CD4-positive, alpha-beta T cell treated with Interleukin-4 for 1 hour (primary cell): Measurements from ENCODE around the gene PRELP.
"Not testable (repeated sequence)": the region's sequence is repeated elsewhere in the genome, so short reads cannot be mapped to it uniquely, and the experiment has no call there.

Source experiments
- DNase-seq, 2 donors: peaks; one replicate each; pipeline ENCODE4 v3.0.0-alpha.2; 2020 to 2022

PRELP gene

DNA sequence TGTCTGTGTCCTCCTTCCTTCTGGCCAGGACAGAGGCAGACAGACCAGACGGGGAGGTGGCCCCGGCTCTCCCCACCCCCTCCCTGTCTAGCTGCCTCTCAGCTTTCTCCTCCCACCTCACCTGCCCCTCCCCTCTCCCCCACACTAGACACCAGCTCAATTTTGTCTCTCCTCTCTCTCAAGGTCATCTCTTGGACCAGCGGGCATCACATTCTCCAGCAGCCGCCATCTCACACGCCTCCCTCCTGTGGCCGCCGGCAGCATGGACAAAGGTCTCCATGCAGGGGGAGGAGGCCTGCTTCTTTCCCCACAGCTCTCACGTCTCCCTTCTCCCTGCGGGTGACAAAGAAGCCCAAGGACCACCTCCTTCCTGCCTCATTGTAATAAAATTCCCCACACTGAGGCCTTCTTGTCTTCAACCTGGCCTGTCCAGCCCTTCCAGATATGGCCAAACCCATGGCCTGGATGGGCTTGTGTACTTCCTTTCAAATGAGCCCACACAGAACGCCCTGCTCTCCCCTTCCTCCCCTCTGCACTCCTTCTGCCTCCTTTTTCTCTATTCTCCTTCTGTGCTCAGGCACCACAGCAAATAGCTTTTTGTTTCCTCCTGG, 33.0 kb downstream of the PRELP start:
- DNase-seq: no peak

DNA sequence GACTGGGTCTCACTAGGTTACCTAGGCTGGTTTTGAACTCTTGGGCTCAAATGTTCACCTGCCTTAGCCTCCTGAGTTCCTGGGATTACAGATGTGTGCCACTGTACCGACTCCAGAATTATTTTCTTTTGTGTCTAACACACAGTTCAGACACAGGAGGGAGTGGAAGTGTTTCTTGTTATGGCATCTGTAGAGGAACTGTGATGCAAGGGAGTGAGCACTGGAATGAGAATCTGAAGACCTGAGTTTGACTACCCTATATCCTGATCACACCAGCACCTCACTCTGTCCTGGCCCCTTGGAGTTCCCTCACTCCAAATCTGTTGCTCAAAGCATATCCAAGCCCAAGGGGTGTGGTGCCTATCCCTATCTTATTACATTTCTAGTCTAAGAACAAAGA, 33.5 kb downstream of the PRELP start:
- DNase-seq: no peak

- no peak for DNase-seq
Measured at GRCh38 chr1:203511513-203511912, 35.9 kb downstream of the PRELP start.

DNA sequence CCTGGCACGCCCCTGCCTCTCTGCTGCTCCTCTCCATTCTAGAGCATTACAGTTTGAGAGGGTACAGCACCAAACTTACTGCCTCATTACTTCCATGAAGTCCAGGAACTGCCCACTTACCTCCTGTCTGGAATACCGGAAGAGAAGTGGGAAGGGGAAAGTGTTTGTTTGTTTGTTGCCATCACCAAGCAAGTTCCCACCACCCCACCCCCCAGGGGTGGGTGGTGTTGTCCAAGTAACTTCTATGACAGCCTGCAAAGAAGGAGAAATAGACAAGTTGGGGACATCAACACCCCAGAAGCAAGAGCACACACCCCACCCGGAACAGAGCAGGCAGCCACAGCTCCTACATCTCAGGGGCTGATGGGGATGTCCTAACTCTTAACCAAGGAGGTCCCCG, 36.3 kb downstream of the PRELP start:
- DNase-seq: no peak

- no peak for DNase-seq
Measured at GRCh38 chr1:203512517-203512847, 36.9 kb downstream of the PRELP start.

GRCh38 chr1:203512848-203513584, 37.4 kb downstream of the PRELP start:
- peak; percentile 17 to 73 for DNase-seq

- DNase-seq: no peak
Measured at GRCh38 chr1:203513585-203514031, 38.0 kb downstream of the PRELP start.

DNA sequence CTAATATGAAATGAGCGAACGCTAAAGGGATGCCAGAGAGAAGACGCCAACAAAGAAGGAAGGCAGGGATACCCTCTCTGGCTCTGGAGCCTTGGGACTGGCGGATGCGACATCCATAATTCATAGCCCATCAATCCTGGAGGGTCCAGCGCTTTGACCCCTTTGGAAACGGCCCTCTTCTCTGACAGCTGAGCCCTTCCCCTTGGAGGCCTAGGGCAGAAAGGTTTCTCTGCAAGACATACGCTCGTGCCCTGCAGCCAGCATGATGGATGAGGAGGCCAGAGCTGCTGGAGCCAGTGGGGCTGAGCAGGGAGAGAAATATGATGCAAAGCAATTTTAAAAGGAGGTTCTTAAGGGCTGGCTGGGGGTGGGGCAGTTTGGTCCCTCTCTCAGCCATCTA, 40.6 kb downstream of the PRELP start:
- DNase-seq: no peak

DNA sequence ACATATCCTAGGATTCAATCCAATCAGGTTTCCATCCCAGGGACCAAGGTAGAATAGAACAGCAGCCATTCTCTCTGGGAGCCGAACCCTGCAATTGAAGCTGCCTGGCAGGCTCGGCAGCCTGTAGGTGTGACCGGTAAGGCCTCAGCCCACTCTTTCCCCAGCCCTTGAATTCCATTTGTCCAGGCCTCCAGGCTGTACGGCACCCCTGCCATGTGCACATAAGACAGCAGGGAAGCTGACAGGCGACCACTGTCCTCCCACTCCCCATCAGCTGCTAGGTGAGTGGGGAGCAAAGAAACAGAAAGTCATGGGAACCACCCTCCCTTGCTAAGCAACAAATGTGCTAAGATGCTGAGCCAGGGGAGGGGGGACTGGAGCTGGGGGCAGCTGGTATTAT, 41.3 kb downstream of the PRELP start:
- DNase-seq: no peak

DNA sequence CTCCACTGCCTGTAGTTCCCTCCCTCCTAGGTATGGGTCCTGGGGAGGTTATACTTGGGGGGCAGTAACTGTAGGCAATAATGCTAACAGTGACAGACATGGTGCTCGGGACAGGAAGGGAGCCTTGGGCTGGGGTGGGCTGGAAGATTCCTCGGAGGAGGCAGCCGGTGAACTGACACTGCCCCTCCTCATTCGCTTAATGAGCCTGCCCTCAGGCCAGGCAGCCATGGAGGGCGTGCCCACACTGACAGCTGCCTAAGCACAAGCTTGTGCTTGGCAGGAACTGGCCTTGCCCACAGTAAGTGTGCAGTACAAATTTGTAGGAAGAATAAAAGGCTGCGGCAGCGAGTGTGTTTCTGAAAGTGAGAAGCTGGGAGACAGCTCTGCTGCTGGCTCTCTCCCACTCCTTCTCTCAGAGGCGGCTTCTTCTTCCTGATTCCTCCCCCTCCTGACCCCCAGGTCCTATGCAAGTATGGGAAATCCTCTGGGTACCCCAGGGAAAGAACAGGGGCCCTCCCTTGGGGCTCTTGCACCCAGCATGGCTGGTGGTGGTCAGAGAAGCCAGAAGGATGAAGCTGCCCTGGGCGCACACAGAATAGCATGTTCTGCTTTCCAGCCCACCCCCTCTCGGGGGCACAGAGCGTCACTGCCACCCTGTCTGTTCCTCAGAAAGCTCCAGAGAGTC, 42.0 kb downstream of the PRELP start:
- no peak for DNase-seq

GRCh38 chr1:203518139-203518538, 42.5 kb downstream of the PRELP start:
- not testable (repeated sequence) for DNase-seq

DNA sequence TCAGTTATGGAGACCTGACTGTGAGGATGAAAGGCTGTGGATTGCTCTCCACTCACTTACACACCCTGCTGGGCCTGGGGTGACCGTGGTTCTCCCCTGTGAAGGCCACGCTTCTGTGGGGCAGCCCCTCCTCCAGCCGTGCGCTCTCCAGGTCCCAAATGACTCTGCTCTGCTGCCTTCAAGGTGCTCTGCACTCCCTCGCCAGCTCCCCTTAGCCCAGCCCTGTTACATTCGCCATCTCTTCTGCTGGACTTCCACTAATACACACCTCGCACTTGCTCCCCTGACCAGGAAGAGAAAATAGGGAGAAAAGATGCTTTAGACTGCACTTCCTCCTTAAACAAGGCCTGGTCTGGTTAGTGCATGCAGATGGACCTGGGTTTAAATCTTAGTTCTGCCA, 42.9 kb downstream of the PRELP start:
- DNase-seq: no peak

DNA sequence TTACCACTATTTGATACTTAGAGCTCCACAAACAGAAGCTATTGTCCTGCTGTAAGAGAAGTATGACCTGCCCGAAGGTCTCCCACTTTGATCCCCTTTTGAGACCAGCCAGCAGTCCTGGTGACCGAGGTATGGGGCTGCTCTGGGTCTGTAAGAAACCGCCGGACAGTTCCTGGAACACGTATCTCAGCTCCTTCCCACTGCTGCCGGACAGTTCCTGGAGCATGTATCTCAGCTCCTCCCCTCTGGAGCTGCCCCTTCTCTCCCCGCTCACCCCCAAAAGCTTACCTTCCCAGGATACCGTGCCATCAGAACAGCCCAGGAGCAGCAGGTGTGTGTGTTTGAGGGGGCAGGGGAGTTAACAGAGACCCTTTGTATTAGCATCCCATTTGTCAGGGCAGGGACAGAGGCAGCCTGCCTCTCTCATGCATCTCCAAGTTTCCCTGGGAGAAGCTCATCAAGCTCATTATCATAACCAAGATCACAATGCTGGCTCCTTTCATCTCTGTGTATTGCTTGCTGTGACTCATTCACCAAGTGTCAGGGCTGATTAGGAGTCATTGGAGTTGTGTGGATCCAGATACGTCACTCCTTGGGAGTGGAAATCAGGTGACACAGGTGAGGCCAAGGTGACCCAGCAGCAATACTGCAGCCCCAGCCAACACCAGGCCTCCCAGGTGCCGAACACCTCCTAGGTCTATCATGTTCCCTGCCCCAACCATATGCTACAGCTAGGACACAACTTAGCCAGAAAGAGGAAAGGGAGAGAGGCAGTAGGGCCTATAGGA, 43.6 kb downstream of the PRELP start:
- DNase-seq: no peak

- DNase-seq: no peak
Measured at GRCh38 chr1:203519896-203520295, 44.3 kb downstream of the PRELP start.

DNA sequence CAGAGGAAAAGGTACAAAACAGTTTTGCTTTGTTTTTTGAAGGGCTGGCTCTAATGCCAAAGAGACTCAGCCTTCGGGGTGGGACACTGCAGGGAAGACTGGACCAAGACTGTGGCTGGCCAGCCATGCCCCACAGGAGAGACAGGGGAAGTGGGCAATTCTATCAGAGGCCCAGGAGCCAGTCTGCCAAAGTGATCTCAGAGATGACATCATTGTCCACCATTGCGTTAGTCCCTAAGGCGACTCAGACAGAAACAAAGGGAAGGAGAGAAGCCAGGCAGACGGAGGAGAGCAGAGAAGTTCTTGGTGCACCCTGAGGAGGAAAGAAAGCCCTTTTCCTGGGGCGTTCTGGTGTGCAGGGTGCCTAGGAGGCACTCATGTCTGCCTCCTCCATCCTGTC, 44.7 kb downstream of the PRELP start:
- peak in 1 of 2 donors; percentile 21 for DNase-seq

GRCh38 chr1:203521074-203521794, 45.6 kb downstream of the PRELP start:
- DNase-seq: no peak

DNA sequence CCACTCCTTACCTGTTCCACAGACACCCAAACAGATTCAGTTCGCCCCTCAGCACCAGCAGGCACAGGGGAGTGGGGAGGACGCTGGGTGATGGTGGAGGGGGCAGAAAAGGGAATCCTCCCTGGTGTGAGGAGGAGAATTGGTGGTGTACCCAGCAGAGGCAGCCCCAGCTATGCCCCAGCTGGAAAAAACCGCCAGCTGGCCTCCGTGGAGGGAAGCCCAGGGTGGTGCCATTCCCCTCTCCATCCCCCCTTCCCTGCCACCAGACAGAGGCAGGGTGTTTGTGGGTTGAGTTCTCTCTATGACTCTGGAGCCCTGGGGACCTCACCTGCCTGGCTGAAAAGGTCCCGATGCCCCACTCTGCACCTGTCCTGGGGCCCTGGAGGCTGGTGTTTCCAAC, 46.2 kb downstream of the PRELP start:
- no peak for DNase-seq

GRCh38 chr1:203522237-203522636, 46.6 kb downstream of the PRELP start:
- no peak for DNase-seq

GRCh38 chr1:203523667-203524066, 48.1 kb downstream of the PRELP start:
- no peak for DNase-seq

DNA sequence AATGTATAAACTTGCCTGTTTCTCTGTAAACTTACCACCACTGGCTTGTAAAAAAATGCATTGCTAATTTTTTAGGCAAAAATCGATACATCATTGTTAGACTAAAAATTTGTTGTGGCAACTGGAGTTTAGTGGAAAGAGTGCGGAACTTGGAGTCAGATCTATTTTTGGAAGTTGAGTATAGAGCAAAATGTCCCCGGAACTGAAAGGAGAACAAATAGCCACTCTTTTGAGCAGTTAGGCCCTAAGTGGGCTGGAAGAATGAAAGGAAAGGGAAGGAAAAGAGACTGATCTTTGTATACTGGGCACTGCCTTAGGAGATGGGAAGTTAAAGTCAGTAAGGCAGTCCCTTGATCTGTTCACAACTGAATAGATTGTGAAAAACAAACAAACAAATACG, 48.5 kb downstream of the PRELP start:
- no peak for DNase-seq

DNA sequence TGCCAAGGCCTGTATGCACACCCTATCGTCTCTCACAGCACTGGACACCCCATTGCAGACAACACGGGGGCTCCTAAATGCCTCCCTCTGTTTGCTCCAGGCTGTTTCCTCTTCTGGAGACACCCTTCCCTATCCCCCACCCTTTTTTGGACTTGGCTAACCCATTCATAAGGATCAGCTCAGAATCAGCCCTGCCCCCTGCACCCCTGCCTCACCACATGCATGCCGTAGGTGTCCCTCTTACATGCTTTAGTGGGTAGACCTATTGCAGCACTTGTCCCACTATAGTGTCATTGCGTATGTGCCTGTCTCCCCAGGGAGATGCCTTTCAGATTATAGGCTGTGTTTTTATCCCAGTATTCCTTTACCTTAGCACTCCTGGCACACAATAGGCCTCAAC, 49.2 kb downstream of the PRELP start:
- no peak for DNase-seq

DNA sequence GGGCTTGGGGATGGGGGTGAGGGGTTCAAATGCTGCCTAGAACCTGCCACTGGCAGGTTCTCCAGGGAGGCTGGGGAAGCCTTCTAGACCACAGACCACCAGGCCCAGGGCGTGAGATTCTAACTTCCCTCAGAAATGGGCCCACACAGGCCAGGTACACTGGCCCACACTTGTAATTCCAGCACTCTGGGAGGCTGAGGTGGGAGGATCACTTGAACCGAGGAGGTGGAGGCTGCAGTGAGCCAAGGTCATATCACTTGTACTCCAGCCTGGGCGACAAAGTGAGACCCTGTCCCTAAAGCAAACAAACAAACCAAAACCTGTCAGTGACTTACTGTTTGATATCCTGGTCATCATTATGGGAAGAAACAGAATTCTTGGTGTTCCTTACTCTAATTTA, 50.1 kb downstream of the PRELP start:
- DNase-seq: no peak

GRCh38 chr1:203526130-203526529, 50.5 kb downstream of the PRELP start:
- DNase-seq: no peak
